Measurements from ENCODE around the gene NUBPL.
A peak's percentile ranks its signal among the peaks of the same experiment; 100 is the strongest.

The NUBPL gene, protein sequence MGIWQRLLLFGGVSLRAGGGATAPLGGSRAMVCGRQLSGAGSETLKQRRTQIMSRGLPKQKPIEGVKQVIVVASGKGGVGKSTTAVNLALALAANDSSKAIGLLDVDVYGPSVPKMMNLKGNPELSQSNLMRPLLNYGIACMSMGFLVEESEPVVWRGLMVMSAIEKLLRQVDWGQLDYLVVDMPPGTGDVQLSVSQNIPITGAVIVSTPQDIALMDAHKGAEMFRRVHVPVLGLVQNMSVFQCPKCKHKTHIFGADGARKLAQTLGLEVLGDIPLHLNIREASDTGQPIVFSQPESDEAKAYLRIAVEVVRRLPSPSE

DNA sequence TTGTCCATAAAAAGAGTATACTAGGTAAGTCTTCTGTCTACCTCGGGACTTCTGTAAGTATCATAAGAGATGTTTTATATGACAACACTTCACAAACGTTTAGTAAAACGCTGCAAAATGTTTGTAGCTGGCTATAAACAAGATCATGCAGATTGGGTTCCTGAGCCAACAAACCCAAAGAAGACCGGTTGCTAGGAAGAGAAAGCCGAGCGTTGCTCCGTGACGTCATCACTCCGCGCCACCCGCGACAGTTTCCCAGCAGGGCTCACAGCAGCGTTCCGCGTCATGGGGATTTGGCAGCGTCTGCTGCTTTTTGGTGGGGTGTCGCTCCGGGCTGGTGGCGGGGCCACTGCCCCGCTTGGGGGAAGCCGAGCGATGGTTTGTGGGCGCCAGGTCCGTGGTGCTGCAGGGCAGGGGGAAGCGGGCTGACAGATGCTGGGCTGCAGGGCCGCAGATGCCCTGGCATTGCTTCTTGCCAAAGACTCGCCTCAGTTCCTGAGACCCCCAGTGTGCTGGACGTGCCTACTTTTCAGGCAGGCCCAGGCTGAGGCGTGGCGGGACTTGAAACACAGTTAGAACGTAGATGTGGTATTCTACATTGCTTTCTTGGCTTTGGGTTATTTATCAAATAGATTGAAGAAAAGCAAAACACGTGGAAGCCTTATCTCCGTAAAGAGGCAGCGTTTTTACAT is at the start of gene NUBPL:
NUBPL (plus strand) TSS at position 250 of the 692 bp plus-strand sequence; CDS start at position 286, 36 bp downstream.
- peak; percentile 97 for DNase-seq

DNA sequence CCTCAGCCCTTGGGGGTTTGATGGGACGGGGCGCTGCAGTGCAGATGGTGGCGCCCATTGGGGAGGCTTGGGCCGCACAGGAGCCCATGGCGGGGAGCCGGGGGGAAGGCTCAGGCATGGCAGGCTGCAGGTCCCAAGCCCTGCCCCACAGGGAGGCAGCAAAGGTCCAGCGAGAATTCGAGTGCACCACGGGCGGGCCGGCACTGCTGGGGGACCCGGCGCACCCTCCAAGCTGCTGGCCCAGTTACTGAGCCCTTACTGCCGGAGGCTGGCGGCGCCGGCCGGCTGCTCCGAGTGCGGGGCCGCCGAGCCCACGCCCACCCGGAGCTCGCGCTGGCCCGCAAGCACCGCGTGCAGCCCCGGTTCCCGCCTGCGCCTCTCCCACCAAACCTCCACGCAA is 34.1 kb upstream of the NUBPL start:
- no peak for DNase-seq

DNA sequence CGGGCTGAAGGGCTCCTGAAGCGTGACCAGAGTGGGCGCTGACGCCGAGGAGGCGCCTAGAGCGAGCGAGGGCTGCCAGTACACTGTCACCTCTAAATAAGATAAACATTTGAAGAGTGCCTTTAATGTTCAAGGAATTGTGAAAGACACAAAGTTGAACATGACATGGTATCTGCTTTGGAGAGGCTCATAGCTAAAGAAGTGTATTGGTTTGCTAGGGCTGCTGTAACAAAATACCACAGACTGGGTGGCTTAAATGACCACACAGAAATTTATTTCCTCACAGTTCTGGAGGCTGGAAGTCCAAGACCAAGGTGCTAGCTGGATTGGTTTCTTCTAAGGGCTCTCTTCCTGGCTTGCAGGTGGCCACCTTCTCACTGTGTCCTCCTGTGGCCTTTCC is 33.7 kb upstream of the NUBPL start:
- DNase-seq, result no peak

DNA sequence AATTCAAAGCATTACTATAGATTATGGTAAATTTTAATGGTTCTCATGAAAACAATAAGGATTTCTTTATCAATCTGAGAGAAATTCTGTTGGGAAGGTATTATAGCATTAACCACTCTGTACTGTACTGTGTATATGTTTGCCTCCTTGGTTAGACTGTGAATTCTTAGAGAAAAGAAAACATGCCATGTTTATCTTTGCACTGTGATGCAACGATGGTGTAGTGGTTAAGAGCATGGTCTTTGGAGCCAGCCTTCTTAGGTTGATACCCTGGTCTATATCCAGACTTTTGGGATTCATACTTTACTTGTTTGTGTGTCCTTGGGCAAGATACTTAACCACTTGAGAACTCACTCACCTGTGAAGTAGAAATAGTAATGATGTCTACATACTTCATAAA is 32.2 kb upstream of the NUBPL start:
- no peak for DNase-seq

DNA sequence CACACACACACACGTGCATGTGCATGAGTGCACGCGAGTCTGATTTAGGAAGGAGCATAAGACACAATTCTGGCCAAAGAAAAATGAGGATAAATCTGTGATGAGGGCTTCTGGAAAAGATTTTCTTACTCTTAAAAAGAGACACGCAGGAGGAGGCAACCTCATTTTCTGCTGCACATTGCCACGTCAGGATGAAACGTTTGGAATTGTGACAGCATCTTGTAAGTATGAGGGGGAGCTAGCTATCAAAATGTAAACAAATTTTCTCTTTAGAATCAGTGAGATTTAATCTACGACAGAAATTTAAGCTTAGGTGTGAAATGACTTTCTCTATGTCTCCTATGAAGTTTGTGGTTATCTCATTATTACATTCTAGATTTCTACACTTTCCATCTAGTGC is 31.1 kb upstream of the NUBPL start:
- no peak for DNase-seq

DNA sequence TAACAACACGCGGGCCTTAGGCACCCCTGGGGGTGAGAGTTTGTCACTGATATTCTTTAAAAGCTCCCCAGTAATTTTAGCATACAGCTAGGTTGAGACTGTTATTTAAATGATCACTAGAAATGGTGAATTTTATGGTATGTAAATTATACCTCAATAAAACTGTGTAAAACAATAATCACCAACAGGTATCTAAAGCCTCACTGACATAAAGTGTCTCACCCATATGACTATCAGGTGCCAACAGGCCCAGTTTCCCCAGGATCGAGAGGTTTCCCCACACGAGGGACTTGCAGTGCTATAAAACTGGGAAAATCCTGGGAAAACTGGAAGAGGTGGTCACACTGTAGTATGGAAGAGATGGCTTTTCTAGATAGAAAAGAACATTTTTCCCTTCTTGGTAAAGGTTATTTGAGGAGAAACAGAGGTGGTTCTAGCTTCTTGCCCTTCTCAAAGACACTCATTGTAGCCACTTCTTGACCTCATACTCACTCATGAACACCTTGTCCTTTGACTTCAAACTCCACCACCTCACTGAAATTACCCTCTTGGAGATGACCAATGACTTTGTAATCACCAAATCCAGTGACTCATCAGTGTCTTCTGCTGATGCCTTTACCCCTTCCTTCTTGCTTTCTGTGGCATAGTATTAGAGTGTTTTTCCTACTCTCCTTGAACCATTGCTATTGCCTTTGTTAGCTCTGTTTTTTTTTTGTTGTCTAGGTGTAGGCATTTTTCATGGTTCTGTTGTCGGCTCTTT is 24.8 kb upstream of the NUBPL start:
- DNase-seq, result no peak

DNA sequence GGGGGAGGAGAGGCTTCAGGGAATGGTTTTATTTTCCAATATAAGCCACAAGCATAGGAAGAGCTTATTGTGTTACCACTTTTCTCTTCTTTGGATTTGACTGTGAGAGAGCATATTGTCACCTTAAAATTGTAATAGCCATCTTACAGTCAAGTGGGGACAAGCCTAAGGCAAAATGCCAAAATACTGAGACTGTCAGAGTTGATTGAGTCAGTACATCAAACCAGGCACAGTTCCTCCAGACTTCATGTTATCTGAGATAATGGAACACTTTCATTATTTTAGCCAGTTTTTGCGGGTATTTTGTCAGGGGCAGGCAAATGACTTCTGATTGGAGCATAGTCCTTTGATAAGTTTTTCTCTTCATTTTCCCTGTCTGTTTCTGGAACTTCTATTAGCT is 19.5 kb upstream of the NUBPL start:
- peak; percentile 78 for DNase-seq

DNA sequence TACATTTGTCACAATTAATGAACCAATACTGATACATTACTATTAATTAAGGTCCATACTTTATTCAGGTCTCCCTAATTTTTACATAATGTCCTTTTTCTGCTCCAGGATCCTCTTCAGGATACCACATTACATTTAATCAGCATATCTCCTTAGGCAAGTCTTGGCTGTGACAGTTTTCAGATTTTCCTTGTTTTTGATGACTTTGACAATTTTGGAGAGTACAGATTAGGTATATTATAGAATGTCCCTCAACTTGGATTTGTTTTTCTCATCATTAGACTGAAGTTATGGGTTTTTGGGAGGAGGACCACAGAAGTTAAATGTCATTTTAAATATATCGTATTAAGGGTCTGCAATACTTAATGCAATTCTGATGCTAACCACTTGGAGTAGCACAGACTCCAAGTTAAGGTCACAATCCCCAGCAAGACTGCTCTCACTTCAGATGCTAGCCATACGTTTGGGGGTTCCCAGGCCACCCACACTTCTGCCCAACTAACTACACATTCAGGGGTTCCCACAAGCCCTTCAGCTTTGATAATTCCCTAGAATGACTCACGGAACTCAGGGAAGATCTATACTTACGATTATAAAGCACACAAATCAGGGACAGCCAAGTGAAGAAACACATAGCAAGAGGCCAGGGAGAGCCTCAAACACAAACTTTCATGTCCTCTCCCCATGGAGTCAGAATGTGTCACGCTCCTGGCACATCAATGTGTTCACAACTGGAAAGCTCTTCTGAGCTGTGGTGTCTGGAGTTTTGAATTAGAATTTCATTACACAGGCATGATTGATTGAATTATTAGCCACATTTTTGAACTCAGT is 17.0 kb upstream of the NUBPL start:
- DNase-seq, result no peak

DNA sequence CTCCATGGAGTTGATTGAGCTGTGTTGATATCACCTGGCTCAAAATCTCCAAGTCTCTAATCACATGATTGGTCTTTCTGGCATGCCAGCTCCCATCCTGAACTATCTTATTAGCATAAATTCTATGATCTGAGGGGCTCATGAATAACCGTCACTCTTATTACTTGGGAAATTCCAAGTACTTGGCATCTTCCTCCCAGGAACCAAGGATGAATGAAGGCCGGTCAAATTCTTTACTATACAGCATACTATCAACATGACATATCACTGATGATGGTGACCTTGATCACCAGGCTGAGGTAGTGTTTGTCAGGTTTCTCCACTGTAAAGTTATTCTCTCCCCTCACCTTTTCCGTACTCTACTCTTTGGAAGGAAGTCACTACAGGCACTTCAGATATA is 16.4 kb upstream of the NUBPL start:
- no peak for DNase-seq

DNA sequence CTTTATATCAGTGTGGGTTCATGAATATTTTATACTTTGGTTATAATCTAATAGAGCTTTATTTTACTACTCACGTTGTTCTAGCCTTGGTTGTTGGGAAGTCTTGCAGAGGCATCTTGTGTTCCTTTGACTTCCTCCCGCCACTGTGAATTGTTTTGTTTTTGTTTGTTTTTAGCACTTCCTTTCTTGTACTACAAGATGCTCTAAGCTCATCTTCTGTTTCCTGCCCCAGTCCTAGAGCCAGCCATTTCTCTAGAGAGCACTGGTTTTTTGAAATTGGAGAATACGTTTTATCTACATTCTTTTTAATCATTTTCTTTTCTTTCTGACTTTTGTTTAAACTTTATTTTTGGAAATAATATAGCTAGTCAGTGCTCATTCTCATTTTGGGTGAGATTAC is 15.9 kb upstream of the NUBPL start:
- DNase-seq, result no peak

DNA sequence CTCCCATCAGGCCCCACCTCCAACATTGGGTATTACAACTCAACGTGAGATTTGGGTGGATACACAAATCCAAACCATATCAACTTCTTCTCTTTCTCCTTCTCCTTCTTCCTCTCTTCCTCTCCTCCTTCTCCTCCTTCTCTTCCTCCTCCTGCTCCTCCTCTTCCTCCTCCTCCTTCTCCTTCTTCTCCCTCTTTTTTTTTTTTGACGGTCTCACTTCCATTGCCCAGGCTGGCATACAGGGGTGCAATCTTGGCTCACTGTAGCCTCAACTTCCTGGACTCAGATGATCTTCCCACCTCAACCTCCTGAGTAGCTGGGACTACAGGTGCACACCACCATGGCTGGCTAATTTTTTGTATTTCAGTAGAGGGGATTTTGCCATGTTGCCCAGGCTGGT is 11.4 kb upstream of the NUBPL start:
- DNase-seq, result no peak

DNA sequence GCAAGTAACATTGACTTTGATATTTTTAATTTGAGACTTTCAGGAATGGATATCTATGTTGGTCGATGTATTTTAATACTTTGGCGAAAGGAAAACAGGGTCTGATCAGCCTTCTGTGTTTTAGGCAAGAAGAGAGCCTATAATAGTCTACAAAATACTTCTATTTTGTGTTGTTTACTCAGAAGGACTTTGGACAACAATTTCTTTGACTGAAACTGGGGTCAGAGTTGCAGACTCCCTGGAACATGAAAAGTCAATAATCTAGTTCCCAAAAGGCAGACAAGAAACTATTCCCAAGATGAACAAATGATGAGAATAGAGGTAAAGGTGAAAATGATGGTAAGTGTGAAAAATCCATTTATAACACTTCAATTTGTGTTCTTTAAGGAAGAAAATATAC is 10.6 kb upstream of the NUBPL start:
- DNase-seq, result no peak

DNA sequence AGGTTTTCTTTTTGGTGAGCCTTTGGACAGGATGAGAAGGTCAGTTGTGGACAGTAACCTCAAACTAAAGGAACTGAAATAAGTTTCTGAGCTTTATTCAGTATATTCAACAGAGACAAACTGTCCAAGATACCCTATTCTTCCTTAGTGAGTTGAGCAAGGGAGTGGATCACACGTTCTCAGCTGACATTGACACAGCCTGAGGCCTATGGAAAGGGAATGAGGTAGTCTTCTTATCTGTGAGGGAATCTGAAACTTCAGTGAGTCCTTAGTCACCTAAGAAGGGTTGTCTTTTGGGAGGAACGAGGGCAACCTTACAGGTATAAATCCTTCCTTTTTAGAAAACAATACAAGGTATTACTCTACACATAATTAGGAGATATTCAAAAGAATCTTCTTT is 5.0 kb upstream of the NUBPL start:
- DNase-seq, result no peak

DNA sequence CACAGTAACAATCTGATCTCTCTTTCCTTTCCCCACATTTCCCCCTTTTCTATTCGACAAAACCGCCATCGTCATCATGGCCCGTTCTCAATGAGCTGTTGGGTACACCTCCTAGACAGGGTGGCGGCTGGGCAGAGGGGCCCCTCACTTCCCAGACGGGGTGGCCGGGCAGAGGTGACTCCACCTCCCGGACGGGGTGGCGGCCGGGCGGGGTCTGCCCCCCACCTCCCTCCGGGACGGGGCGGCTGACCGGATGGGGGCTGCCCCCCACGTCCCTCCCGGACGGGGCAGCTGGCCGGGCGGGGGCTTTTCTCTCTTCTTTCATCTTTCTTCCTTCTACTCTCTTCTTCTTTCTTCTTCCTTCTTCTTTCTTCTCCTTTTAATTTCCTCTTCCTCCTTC is 1.3 kb upstream of the NUBPL start:
- DNase-seq, result no peak

DNA sequence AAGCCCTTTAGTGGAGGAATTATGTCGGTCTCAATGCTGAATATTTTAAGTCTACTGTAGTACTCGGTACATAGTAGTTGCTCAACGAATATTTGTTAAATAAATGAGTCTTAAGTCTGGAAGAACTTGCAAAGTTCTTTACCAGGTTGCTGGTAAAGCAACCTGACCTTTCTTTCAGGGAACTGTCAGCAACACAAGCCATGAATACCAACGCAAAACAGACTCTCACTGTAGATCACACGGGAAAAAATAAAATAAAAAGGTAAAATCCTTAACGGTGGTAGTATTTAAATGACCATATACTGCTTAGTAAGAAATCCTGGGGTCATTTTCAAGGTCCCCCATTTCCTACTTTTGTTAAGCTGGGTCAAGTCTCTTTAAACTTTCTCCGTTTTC is 447 bp upstream of the NUBPL start:
- DNase-seq, result no peak

DNA sequence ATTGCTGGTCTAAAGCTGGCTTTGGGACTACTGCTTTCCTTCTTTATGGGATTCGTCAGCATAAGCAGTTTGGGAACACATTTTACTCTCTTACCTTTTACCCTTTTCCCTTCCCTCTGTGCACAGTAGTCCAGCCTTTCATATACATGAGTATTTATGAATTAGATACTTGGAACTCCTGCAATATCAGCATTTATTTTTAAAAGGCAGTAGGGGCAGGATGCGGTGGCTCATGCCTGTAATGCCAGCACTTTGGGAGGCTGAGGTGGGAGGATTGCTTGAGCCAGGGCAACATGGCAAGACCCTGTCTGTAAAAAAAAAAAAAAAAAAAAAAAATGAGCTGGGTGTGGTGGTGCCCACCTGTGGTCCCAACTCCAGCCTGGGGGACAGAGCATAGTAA is 3.0 kb downstream of the NUBPL start:
- no peak for DNase-seq

DNA sequence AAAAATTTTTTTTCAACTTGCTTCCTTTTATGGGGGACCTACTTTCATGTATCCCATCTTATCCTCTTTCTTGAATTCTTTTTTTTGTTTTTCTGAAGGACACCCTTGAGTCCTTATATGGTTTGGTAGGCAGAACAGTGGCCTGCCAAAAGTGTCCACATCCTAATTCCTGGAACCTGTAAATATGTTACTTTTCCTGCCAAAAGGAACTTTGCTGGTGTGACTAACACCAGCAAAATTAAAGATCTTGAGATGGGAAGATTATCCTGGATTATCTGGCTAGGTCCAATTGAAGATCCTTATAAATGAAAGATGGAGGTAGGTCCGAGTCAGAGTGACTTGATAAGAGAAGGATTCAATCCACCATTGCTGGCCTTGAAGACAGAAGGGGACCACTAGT is 5.3 kb downstream of the NUBPL start:
- no peak for DNase-seq

DNA sequence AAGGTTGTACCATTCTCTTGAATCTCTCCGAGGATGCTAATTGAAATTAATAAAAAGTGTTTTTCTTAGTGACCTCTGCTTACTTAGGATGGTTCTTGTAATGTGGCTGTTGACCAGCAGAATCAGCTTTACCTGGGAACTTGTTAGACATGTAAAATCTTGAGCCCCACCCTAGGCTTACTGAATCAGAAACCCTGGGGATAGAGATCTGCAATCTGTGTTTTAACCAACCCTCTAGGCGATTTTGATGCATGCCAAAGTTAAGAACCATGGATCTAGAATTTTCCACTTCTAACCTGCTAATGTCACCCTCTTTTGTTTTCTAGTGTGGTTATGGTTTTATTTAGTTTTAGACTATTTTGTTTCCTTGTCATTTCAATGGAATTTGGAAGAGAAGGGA is 6.5 kb downstream of the NUBPL start:
- no peak for DNase-seq

DNA sequence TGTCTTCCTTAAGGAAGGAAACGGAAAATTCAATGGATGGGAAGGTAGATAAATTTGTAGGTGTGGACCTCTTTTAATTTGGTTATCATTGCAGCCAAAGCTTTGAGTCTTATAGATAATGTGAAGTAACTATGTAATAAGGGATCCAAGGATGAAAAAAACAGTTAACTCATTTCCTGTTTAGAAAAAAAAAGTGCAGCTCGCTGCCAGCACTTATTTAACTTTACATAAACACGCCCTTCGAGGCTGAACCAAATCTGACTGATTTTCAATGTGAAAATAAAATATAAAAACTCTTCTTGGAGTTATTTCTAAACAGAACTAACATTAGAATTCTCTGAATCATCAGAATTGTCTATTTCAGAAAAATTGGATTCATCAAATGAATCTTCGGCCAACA is 7.0 kb downstream of the NUBPL start:
- DNase-seq, result no peak

DNA sequence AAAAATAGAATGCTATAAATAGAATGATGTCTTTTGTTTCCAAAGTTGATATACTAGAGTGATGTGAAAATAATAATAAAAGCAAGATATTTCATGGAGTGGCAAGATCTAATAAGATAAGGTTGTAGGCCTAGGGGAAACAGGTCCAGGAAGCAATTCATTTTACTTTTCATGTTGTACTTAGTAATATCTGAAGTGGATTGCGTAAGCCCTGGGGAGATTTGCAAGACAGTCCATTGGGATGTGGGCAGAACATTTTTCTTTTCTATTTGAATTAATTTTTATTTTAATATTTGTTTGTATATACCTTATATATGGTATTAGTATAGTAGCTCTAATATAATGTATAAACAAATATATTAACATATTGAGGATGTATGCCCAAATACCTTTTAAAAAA is 7.5 kb downstream of the NUBPL start:
- no peak for DNase-seq

DNA sequence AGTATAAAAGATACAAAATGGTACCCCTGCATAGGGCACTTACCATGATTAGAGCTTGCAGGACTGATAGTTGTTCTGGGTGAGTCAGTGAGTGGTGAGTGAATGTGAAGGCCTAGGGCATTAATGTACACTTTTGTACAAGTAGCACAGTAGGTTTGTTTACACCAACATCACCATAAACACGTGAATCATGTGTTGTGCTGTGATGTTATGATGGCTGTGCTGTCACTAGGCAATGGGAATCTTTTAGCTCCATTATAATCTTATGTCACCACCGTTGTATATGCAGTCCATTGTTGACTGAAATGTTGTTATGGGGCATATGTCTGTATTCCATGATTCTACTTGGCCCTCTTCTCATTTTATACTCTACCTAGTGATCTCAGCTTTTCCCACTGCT is 11.8 kb downstream of the NUBPL start:
- DNase-seq, result no peak

DNA sequence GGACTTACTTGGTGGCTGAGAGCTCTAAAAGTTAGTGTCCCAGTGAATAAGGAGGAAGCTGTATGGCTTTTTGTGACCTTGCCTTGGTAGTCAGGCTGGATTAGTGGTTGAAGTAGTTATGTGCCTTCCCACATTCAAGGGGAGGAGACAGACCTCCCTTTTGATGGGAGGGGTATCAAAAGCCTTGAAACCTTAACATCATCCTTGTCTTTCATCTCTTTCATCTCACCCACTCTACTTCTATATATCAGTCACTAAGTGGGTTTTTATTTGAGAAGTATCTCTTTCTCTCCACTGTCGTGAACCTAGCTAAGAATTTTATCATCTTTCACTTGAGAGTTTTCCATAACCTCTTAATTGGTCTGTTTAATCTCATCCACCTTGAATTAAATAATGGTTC is 15.7 kb downstream of the NUBPL start:
- no peak for DNase-seq

DNA sequence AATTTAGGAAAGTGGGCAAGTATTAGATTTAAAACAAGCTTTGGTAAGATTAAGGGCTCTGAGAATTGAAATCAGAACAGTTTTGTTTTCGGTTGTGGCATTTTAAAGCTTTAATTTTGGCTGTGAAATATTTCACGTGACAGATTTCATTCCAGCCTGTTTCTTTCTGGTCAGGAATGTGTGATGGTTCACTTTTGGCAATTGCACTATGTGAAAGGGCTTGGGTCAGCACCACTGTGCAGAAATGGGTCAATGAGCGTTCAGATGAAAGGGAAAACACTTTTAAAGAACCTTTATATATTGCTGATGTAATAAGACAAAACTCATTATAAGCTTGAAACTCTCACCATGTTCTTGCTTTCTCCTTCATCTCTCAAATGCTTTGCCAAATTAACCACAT is 17.1 kb downstream of the NUBPL start:
- DNase-seq, result no peak

Data from NCI-H2171 treated with DMSO at 0.1 percent for 48 hours (cell line).